H9 (cell line): ENCODE data around the gene RSBN1. TPM values are rescaled to one million over a fixed set of nuclear protein-coding genes. Genes with fewer than 3 reads are reported as not detected.

Experiments
- DNase-seq: peaks from one replicate; pipeline ENCODE4 v3.0.0-alpha.2; 2017
- H2AFZ ChIP-seq: one replicate; pipeline ENCODE4 v1.6.1; 2013; ENCODE audit warnings: mild to moderate bottlenecking, low read length, control low read depth, moderate library complexity
- H2AK5ac ChIP-seq: 2 replicates; pipeline ENCODE4 v1.6.1; 2013; ENCODE audit warnings: low read length, control low read depth, mixed read lengths; ENCODE audit not compliant: insufficient read length
- H2BK120ac ChIP-seq: one replicate; pipeline ENCODE4 v1.6.1; 2013; ENCODE audit warnings: low read depth, mild to moderate bottlenecking, low read length, control low read depth, inconsistent platforms; ENCODE audit not compliant: poor library complexity, severe bottlenecking
- H2BK12ac ChIP-seq: 2 replicates; pipeline ENCODE4 v1.6.1; 2013; ENCODE audit warnings: low read length, control low read depth, mixed read lengths, low read depth; ENCODE audit not compliant: insufficient read length
- H2BK15ac ChIP-seq: 2 replicates; pipeline ENCODE4 v1.6.1; 2013; ENCODE audit warnings: low read depth, low read length, control low read depth
- H2BK20ac ChIP-seq: one replicate; pipeline ENCODE4 v1.6.1; 2013; ENCODE audit warnings: low read depth, mild to moderate bottlenecking, low read length, control low read depth, inconsistent platforms; ENCODE audit not compliant: poor library complexity, severe bottlenecking
- H2BK5ac ChIP-seq: 2 replicates; pipeline ENCODE4 v1.6.1; 2013; ENCODE audit warnings: low read length, control low read depth, mixed read lengths; ENCODE audit not compliant: insufficient read length
- H3K14ac ChIP-seq: 2 replicates; pipeline ENCODE4 v1.6.1; 2013; ENCODE audit warnings: low read length, control low read depth; ENCODE audit not compliant: insufficient read depth
- H3K18ac ChIP-seq: 2 replicates; pipeline ENCODE4 v1.6.1; 2013; ENCODE audit warnings: low read depth, mild to moderate bottlenecking, mixed read lengths, low read length, control low read depth; ENCODE audit not compliant: insufficient read length
- H3K23ac ChIP-seq: 2 replicates; pipeline ENCODE4 v1.6.1; 2013; ENCODE audit warnings: low read length, control low read depth, mixed read lengths, low read depth; ENCODE audit not compliant: insufficient read length
- H3K23me2 ChIP-seq: 2 replicates; pipeline ENCODE4 v1.6.1; 2013; ENCODE audit warnings: low read depth, mild to moderate bottlenecking, mixed read lengths, low read length, control low read depth; ENCODE audit not compliant: insufficient read length, poor library complexity, severe bottlenecking
- H3K27ac ChIP-seq: 2 replicates; pipeline ENCODE4 v1.5.1; 2013; ENCODE audit warnings: low read length, control low read depth, mixed read lengths, low read depth; ENCODE audit not compliant: insufficient read length
- H3K27me3 ChIP-seq: 2 replicates; pipeline ENCODE4 v1.6.1; 2013; ENCODE audit warnings: low read length, control low read depth, inconsistent platforms; ENCODE audit not compliant: insufficient read depth
- H3K4ac ChIP-seq: 2 replicates; pipeline ENCODE4 v1.6.1; 2013; ENCODE audit warnings: low read depth, mild to moderate bottlenecking, control low read depth, inconsistent platforms, low read length, moderate library complexity
- H3K4me1 ChIP-seq: 2 replicates; pipeline ENCODE4 v1.6.1; 2013; ENCODE audit warnings: low read length, control low read depth, inconsistent platforms; ENCODE audit not compliant: insufficient read depth
- H3K4me2 ChIP-seq: 2 replicates; pipeline ENCODE4 v1.6.1; 2013; ENCODE audit warnings: low read length, control low read depth, mixed read lengths; ENCODE audit not compliant: insufficient read length, insufficient read depth
- H3K56ac ChIP-seq: 2 replicates; pipeline ENCODE4 v1.6.1; 2013; ENCODE audit warnings: low read depth, mild to moderate bottlenecking, mixed read lengths, low read length, control low read depth; ENCODE audit not compliant: insufficient read length
- H3K79me1 ChIP-seq: 2 replicates; pipeline ENCODE4 v1.6.1; 2013; ENCODE audit warnings: low read depth, mild to moderate bottlenecking, moderate library complexity, low read length, control low read depth, inconsistent platforms; ENCODE audit not compliant: insufficient read depth, poor library complexity, severe bottlenecking
- H3K79me2 ChIP-seq: 2 replicates; pipeline ENCODE4 v1.6.1; 2013; ENCODE audit warnings: low read length, control low read depth, inconsistent platforms; ENCODE audit not compliant: insufficient read depth
- H3K9ac ChIP-seq: 2 replicates; pipeline ENCODE4 v1.6.1; 2013; ENCODE audit warnings: low read length, control low read depth, mixed read lengths; ENCODE audit not compliant: insufficient read length; ENCODE audit errors: extremely low read depth
- H3K9me3 ChIP-seq: one replicate; pipeline ENCODE4 v1.6.1; 2013; ENCODE audit warnings: low read depth, low read length, inconsistent platforms; ENCODE audit not compliant: control insufficient read depth
- H3T11ph ChIP-seq: one replicate; pipeline ENCODE4 v1.6.1; 2013; ENCODE audit warnings: mild to moderate bottlenecking, low read length, control low read depth, inconsistent platforms
- H4K20me1 ChIP-seq: one replicate; pipeline ENCODE4 v1.6.1; 2013; ENCODE audit not compliant: control insufficient read depth, insufficient read length, insufficient read depth
- H4K5ac ChIP-seq: 2 replicates; pipeline ENCODE4 v1.6.1; 2013; ENCODE audit warnings: low read depth, mild to moderate bottlenecking, mixed read lengths, low read length, control low read depth; ENCODE audit not compliant: insufficient read length
- H4K8ac ChIP-seq: replicated peaks from 2 replicates; pipeline ENCODE4 v1.6.1; 2013; ENCODE audit warnings: low read length, control low read depth, mixed read lengths, low read depth; ENCODE audit not compliant: insufficient read length
- H4K91ac ChIP-seq: 2 replicates; pipeline ENCODE4 v1.6.1; 2013; ENCODE audit warnings: low read depth, mild to moderate bottlenecking, moderate library complexity, mixed read lengths, low read length, control low read depth; ENCODE audit not compliant: insufficient read length
- H3K27ac Mint-ChIP-seq, 3 experiments: 2 replicates in 2 of 3; 3 replicates in 1 of 3; pipeline ENCODE4 v1.8.0; 2020 to 2021; ENCODE audit warnings: mixed read lengths in 3 of 3, mild to moderate bottlenecking in 1 of 3, moderate library complexity in 1 of 3
- H3K27me3 Mint-ChIP-seq: 2 replicates; pipeline ENCODE4 v1.8.0; 2021; ENCODE audit warnings: low read depth, mild to moderate bottlenecking, moderate library complexity, mixed read lengths
- H3K36me3 Mint-ChIP-seq, 3 experiments: 2 replicates in 2 of 3; 3 replicates in 1 of 3; pipeline ENCODE4 v1.8.0; 2020 to 2021; ENCODE audit warnings: low read depth in 3 of 3, mixed read lengths in 3 of 3; ENCODE audit not compliant: insufficient read depth in 1 of 3
- H3K4me1 Mint-ChIP-seq, 2 experiments: 2 replicates each; pipeline ENCODE4 v1.8.0; 2020; ENCODE audit warnings: mixed read lengths in 2 of 2
- H3K4me3 Mint-ChIP-seq, 2 experiments: 2 replicates in 1 of 2; 3 replicates in 1 of 2; pipeline ENCODE4 v1.8.0; 2020 to 2021; ENCODE audit warnings: mild to moderate bottlenecking in 2 of 2, mixed read lengths in 2 of 2, moderate library complexity in 1 of 2
- H3K9me3 Mint-ChIP-seq, 2 experiments: 2 replicates in 1 of 2; 3 replicates in 1 of 2; pipeline ENCODE4 v1.8.0; 2020; ENCODE audit warnings: mild to moderate bottlenecking in 2 of 2, mixed read lengths in 2 of 2, moderate library complexity in 1 of 2
- CTCF ChIP-seq: fragments of 200-600 bp; sonication (generic); conservative IDR thresholded peaks from 3 replicates; pipeline ENCODE4 v1.8.0; 2021; ENCODE audit warnings: antibody characterized with exemption, mild to moderate bottlenecking
- WGBS: extraction: QIAGEN DNeasy Blood & Tissue Kit; methylation state at CpG from one replicate; pipeline ENCODE4 v1.1.7; 2013; ENCODE audit warnings: missing lambda C conversion rate, low lambda C conversion rate, mixed read lengths; ENCODE audit not compliant: insufficient read length; ENCODE audit errors: extremely low coverage; 5-methylcytosine and 5-hydroxymethylcytosine counted together
- total RNA-seq: library from RNA; stranded (reverse); gene quantifications from 2 replicates; pipeline ENCODE4 v1.2.1, GENCODE V29; 2021

RSBN1 gene
- total RNA-seq, 1 experiment from 2014 or later, result 11.0 TPM

DNA sequence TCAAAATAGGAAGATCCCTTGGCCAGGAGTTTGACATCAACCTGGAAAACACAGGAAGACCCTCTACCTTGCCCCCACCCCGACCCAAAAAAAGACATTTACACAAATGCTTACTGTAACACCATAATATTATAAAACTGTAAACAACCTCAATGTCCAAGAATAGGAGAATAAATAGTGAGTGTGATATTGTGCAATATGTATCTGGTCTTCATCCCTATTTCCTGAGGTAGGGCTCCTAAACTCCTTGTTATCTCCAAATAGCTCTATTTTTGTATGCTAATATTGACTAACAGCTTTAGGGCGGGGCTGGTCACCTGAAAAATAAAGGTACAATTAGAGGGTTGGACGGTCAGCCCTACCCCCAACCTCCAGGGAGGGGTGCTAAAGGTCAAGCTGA, 23.5 kb downstream of the RSBN1 start:
- Histone ChIP-seq H2AFZ (no peak overlapping the region), H3K27me3 (no peaks in the 10 kb centered on the region), H4K91ac (no peak overlapping the region), H3K4me1 (no peaks in the 10 kb centered on the region), H2BK12ac (no peak overlapping the region), H3K9ac (no peak overlapping the region), H2AK5ac (no peak overlapping the region), H3K14ac (no peak overlapping the region), H3K79me2 (peaks cover 5% of the 10 kb centered on the region; the same call in 1 of the 2 replicates), H2BK5ac (no peak overlapping the region), H3T11ph (no peak overlapping the region), H4K20me1 (no peaks in the 10 kb centered on the region), H2BK15ac (no peak overlapping the region), H3K56ac (no peak overlapping the region), H3K79me1 (peaks cover 8% of the 10 kb centered on the region), H3K18ac (no peak overlapping the region), H4K8ac (no peak overlapping the region), H2BK20ac (no peak overlapping the region), H4K5ac (no peak overlapping the region), H3K27ac (no peak overlapping the region), H3K4me2 (no peak overlapping the region), H3K23me2 (no peaks in the 10 kb centered on the region), H2BK120ac (no peak overlapping the region), H3K4ac (no peak overlapping the region), H3K23ac (no peak overlapping the region), H3K9me3 (no peaks in the 10 kb centered on the region)
- Mint-ChIP-seq H3K4me3 (no peak overlapping the region), H3K27me3 (no peaks in the 10 kb centered on the region; the same call in 1 of the 2 replicates), H3K36me3 (peaks cover 3 to 7% (median 5%) of the 10 kb centered on the region in 3 experiments; a peak in 4 of 7 replicates), H3K27ac (peak overlapping the region in 1 of 3 experiments; percentile 16; a peak in 1 of 7 replicates), H3K4me1 (peaks cover 14 to 18% of the 10 kb centered on the region in 2 experiments), H3K9me3 (no peaks in the 10 kb centered on the region)
- TF ChIP-seq CTCF, result no peak
- DNase-seq, result no peak
- no CpG with 5 or more reads among the region's 3 CpGs for WGBS
